D721Med (cell line): ENCODE measurements around the gene CCAR1.
"Not testable (repeated sequence)": the region's sequence is repeated elsewhere in the genome, so short reads cannot be mapped to it uniquely, and the experiment has no call there.

Source experiments
- DNase-seq: peaks from one replicate; pipeline ENCODE4 v3.0.0; 2011; ENCODE audit warnings: low spot score; ENCODE audit not compliant: insufficient read length
- FAIRE-seq: peaks from 2 replicates; lab custom pipeline; 2011; peaks lifted over from hg19 to GRCh38; lab: Jason Lieb, UNC
- TF ChIP-seq, protein P1 (sequence below): IDR thresholded peaks from 2 replicates; pipeline ENCODE4 v1.5.1; 2012; ENCODE audit warnings: mild to moderate bottlenecking, control low read depth; ENCODE audit not compliant: insufficient read depth; ENCODE audit errors: missing control alignments

CCAR1 gene

DNA sequence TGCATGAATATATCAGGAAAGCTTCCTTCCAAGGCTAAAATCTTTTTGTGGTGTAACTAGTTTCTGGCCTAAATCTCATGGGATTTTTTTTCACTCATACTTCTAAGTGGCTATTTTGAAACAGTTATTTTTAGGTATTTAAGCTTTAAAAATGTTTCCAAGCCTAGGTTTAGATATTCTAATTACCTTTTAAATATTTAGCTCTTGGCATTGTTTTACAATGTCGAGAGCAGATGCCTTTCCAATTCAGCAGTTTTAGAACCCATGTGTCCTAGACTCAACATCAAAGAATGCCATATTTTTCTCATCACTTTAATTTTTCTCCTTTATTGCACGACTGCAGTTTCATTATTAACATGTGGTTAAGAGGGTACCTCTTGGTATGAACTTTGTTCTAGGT, 79.2 kb downstream of the CCAR1 start:
- FAIRE-seq (no peak), DNase-seq (no peak)
- TF ChIP-seq, protein P1, sequence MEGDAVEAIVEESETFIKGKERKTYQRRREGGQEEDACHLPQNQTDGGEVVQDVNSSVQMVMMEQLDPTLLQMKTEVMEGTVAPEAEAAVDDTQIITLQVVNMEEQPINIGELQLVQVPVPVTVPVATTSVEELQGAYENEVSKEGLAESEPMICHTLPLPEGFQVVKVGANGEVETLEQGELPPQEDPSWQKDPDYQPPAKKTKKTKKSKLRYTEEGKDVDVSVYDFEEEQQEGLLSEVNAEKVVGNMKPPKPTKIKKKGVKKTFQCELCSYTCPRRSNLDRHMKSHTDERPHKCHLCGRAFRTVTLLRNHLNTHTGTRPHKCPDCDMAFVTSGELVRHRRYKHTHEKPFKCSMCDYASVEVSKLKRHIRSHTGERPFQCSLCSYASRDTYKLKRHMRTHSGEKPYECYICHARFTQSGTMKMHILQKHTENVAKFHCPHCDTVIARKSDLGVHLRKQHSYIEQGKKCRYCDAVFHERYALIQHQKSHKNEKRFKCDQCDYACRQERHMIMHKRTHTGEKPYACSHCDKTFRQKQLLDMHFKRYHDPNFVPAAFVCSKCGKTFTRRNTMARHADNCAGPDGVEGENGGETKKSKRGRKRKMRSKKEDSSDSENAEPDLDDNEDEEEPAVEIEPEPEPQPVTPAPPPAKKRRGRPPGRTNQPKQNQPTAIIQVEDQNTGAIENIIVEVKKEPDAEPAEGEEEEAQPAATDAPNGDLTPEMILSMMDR = no peak

DNA sequence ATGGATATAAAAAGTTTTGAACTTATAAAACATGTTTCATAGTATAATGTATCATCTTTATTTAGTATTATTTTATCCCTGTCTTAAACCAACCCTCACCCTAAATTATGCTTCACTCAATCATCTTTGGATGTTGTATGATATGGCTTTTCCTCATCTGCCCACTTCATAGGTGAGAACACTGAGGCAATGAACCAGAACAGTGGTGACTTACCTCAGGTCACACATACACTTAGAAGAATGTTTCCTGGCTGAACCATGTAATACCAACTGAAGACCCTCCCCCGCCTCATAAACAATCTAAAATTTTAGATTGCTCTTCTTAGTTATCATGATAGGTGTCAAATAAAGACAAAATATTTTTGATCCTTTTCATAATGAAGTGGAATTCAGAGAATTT, 83.7 kb downstream of the CCAR1 start:
- TF ChIP-seq, protein P1 = no peak
- FAIRE-seq = no peak
- no peak for DNase-seq

DNA sequence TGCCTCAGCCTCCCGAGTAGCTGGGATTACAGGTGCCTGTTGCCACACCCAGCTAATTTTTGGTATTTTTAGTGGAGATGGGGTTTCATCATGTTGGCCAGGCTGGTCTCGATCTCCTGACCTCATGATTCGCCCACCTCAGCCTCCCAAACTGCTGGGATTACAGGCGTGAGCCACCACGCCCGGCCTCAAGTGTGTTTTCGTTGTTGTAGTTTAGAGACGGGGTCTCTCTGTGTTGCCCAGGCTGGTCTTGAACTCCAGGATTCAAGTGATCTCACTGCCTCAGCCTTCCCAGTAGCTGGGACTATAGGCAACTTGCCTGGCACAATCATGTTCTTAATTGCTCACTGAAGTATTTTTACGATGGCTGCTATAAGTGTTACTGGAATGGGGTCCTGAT, 89.8 kb downstream of the CCAR1 start:
- not testable (repeated sequence) for FAIRE-seq

DNA sequence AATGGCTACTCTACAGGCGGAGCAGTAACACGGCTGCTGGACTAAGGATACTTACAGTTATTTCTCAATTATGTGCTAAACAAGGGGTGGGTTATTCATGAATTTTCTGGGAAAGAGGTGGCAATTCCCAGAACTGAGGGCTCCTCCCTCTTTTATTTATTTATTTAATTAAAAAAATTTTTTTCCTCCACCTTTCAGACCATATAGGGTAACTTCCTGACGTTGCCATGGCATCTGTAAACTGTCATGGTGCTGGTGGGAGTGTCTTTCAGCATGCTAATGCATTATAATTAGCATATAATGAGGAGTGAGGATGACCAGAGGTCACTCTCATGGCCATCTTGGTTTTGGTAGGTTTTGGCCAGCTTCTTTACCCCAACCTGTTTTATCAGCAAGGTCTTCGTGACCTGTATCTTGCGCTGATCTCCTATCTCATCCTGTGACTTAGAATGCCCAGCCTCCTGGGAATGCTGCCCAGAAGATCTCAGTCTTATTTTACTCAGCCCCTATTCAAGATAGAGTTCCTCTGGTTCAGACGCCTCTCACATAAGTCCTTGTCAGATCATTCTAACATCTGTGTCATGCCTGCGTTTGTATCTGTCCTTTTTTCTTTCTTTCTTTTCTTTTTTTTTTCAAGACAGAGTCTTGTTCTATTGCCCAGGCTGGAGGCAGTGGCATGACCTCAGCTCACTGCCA, 90.4 kb downstream of the CCAR1 start:
- TF ChIP-seq, protein P1 = no peak
- no peak for FAIRE-seq
- DNase-seq = no peak

More for the DNA sequence above, 89.8 kb downstream of the CCAR1 start:
- DNase-seq = not testable (repeated sequence)

DNA sequence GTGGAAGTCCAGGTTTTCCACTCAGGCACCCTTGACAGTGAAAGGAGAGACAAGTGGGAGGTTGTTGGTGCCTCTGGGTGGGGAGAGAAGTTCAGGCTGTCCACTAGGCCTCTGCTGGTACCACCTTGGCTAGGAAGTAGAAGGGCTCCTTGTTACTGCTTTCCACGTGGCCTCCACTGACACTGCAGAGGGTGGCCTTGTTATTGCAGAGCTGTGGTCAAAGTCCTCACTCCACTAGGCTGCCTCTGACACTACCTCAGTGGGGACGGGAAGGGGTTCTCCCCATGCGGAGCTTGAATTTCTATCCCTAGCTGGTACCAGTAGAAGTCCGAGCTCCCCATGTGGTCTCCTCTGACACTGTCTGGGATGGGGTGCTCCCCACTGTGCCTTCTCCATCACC, 91.4 kb downstream of the CCAR1 start:
- DNase-seq = no peak
- FAIRE-seq = no peak
- TF ChIP-seq, protein P1 = no peak

DNA sequence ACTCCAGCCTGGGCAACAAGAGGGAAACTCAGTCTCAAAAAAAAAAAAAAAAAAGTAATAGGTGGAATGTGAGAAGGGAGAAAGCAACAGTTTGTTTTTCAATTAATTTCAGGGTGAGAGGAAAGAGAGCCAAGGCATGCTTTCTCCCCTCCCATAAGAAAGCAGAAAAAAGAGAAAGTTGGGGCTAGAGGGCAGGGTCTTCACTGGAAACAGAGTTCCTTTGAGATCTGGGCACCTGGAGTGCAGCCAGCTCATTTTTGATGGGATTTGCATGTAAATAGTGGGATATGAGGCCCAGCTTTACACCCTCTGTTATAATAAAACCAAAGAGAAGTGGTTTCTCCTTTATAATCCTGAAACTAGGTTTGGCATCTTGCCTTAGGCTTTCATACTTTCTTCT, 92.5 kb downstream of the CCAR1 start:
- TF ChIP-seq, protein P1 = no peak
- DNase-seq (no peak), FAIRE-seq (no peak)

DNA sequence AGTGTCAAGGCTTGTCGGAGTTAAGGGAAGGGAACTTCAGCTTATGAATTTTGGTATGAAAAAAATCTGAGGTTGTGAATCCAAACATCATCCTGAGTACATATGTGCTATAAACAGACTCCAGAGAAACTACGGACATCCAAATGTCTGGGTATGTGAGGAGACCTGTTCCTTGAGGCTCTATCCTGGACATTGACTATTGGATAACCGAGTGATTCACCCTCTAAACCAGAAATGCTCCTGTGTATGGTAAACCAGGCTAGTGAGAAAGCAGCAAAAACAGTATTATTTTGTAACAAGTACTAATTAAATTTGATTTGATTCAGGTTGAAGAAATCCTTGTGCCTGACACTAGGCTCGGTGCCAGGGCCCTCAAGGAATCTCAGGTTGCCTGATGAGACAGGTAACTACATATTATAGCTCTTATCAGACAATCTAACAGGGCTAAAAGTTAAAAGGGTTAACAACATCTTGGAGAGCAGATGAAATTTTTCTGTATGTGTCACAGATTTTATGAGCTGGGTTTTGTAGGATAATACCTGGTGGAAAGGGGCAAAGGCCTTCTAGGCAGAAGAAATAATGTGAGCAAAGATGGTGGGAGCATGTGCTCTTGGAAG, 95.9 kb downstream of the CCAR1 start:
- TF ChIP-seq, protein P1 = no peak
- FAIRE-seq = no peak
- DNase-seq = no peak

DNA sequence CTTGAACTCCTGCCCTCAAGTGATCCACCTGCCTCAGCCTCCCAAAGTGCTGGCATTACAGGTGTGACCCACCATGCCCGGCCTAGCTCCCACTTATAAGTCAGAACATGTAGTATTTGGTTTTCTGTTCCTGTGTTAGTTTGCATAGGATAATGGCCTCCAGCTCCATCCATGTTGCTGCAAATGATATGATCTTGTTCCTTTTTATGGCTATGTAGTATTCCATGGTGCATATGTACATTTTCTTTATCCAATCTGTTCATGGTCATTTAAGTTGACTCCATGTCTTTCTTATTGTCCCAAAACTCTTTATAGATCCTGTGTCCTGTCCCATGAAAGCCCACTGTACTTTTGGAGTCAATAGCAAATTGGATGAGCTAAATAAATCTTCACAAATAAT, 99.3 kb downstream of the CCAR1 start:
- not testable (repeated sequence) for FAIRE-seq, DNase-seq

DNA sequence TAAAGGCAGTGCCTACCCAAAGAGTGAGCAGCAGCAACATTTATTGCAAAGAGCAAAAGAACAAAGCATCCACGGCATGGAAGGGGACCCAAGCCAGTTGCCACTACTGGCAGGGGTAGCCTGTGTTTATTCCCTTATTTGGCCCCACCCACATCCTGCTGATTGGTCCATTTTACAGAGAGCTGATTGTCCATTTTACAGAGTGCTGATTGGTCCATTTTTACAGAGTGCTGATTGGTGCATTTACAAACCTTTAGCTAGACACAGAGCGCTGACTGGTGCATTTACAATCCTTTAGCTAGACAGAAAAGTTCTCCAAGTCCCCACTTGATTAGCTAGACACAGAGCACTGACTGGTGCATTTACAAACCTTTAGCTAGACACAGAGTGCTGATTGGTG, 101.6 kb downstream of the CCAR1 start:
- FAIRE-seq, DNase-seq: not testable (repeated sequence)
